Left lung (tissue), 10 donors: ENCODE results near the gene ANO2. TPM values are rescaled to one million over a fixed set of nuclear protein-coding genes. Genes with fewer than 3 reads are reported as not detected.

Source experiments
- ATAC-seq: fragments of 200-7000 bp; cut with Tn5 transposase; one replicate; pipeline ENCODE4 v1.9.1; 2020; ENCODE audit warnings: moderate library complexity
- DNase-seq, 4 donors: peaks; one replicate each; pipeline ENCODE4 v3.0.0-alpha.2; 2013 to 2020
- H3K27ac ChIP-seq, 2 donors: fragments of 200-600 bp; sonication (generic) in 1 of 2; one replicate each; pipeline versions ENCODE4 v1.5.0 to v1.8.0; 2020 to 2021
- H3K27me3 ChIP-seq, 2 donors: fragments of 200-600 bp; sonication (generic) in 1 of 2; one replicate each; pipeline versions ENCODE4 v1.5.0 to v1.8.0; 2020 to 2021
- H3K36me3 ChIP-seq, 2 donors: fragments of 200-600 bp; sonication (generic) in 1 of 2; one replicate each; pipeline versions ENCODE4 v1.5.0 to v1.8.0; 2020 to 2021
- H3K4me1 ChIP-seq, 2 donors: fragments of 200-600 bp; one replicate each; pipeline ENCODE4 v1.8.0; 2021
- H3K4me3 ChIP-seq, 2 donors: fragments of 200-600 bp; sonication (generic) in 1 of 2; one replicate each; pipeline versions ENCODE4 v1.5.0 to v1.8.0; 2020 to 2021; ENCODE audit warnings: mild to moderate bottlenecking in 1 of 2
- H3K9me3 ChIP-seq, 2 donors: fragments of 200-600 bp; sonication (generic) in 1 of 2; one replicate each; pipeline versions ENCODE4 v1.5.0 to v1.8.0; 2020 to 2021
- intact Hi-C, 2 donors: fragments of 100-400 bp; cut with DNase I; formaldehyde crosslinking; loops; one replicate each; pipeline versions ENCODE4 v1.11.2 to v1.14.2; 2022
- polyA plus RNA-seq, 6 donors: library from polyadenylated mRNA; unstranded; fragments of 120-200 nt; gene quantifications; one replicate each; pipeline ENCODE4 v1.2.1, GENCODE V29; 2013; ENCODE audit not compliant: insufficient read length in 6 of 6
- total RNA-seq, 2 donors: library from RNA; stranded (reverse); fragmentation: NEBNext Ultra II Directional; extraction: Animal tissue kit (Norgen Biotek cat#: 25700); gene quantifications; one replicate each; pipeline ENCODE4 v1.2.1, GENCODE V29; 2021
- TF ChIP-seq, protein P1 (sequence below), 2 donors: fragments of 200-600 bp; sonication (generic) in 1 of 2; IDR thresholded peaks; one replicate each; pipeline versions ENCODE4 v1.5.0 to v1.8.0; 2021; ENCODE audit warnings: antibody characterized with exemption in 2 of 2
- donor health status: DM: no; HTN: yes; CAD: no.
- donor health status: DM: no; HTN: no; CAD: no.

Gene ANO2
- total and polyA plus RNA-seq, 8 donors = 3.4 to 10.5 (median 6.1) TPM

GRCh38 chr12:5792343-5792742 is 152.7 kb downstream of the ANO2 start:
- no peaks in the 10 kb centered on the region for H3K36me3 ChIP-seq
- DNase-seq (no peak), ATAC-seq (no peak)
- intact Hi-C loops = no loop called here
- TF ChIP-seq, protein P1, sequence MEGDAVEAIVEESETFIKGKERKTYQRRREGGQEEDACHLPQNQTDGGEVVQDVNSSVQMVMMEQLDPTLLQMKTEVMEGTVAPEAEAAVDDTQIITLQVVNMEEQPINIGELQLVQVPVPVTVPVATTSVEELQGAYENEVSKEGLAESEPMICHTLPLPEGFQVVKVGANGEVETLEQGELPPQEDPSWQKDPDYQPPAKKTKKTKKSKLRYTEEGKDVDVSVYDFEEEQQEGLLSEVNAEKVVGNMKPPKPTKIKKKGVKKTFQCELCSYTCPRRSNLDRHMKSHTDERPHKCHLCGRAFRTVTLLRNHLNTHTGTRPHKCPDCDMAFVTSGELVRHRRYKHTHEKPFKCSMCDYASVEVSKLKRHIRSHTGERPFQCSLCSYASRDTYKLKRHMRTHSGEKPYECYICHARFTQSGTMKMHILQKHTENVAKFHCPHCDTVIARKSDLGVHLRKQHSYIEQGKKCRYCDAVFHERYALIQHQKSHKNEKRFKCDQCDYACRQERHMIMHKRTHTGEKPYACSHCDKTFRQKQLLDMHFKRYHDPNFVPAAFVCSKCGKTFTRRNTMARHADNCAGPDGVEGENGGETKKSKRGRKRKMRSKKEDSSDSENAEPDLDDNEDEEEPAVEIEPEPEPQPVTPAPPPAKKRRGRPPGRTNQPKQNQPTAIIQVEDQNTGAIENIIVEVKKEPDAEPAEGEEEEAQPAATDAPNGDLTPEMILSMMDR (IDR thresholded peaks at IDR 0.05) = no peak
- peaks cover 0 to 6% of the 10 kb centered on the region in 2 donors for H3K27me3 ChIP-seq
- H3K9me3 ChIP-seq = no peaks in the 10 kb centered on the region
- H3K27ac ChIP-seq = no peak overlapping the region
- no peak overlapping the region for H3K4me3 ChIP-seq
- no peaks in the 10 kb centered on the region for H3K4me1 ChIP-seq

- intact Hi-C loops = no loop called here
- H3K4me3 ChIP-seq = no peak overlapping the region
- DNase-seq = no peak
These were observed 155.5 kb downstream of the ANO2 start for GRCh38 chr12:5789469-5789968.

GRCh38 chr12:5787828-5788227 is 157.2 kb downstream of the ANO2 start:
- Histone ChIP-seq H3K9me3 (no peaks in the 10 kb centered on the region), H3K27me3 (peaks cover 0 to 6% of the 10 kb centered on the region in 2 donors), H3K36me3 (no peaks in the 10 kb centered on the region), H3K4me3 (no peak overlapping the region), H3K27ac (no peak overlapping the region), H3K4me1 (no peaks in the 10 kb centered on the region)
- intact Hi-C loops = no loop called here
- no peak for ATAC-seq
- TF ChIP-seq, protein P1 (IDR thresholded peaks at IDR 0.05) = no peak
- DNase-seq = no peak

More at GRCh38 chr12:5789469-5789968, 155.5 kb downstream of the ANO2 start:
- H3K27ac ChIP-seq = no peak overlapping the region
- ATAC-seq = peak; percentile 25
- no peaks in the 10 kb centered on the region for H3K36me3 ChIP-seq
- H3K9me3 ChIP-seq = no peaks in the 10 kb centered on the region
- TF ChIP-seq, protein P1 (IDR thresholded peaks at IDR 0.05) = no peak
- no peaks in the 10 kb centered on the region for H3K4me1 ChIP-seq
- H3K27me3 ChIP-seq = peaks cover 0 to 6% of the 10 kb centered on the region in 2 donors

DNA sequence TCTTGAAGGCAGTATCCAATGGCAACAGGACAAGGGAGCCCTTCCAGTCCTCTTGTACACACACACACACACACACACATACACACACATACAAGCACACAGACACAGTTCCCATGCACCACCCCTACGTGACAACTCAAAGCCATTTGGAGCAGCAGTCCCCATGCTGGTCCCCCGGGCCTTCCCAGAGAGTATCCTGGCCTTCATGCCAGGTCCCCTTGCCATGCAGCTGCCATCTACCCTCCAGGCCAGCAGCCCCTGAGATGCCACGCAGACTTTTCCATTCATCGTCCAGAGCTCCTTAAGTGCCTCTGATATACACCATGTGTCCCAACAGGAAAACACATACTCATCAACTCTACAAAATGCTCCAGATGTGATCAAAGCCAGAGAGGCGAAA is 159.5 kb downstream of the ANO2 start:
- DNase-seq (no peak), ATAC-seq (no peak)
- Histone ChIP-seq H3K4me3 (no peak overlapping the region), H3K4me1 (no peaks in the 10 kb centered on the region), H3K9me3 (no peaks in the 10 kb centered on the region), H3K27ac (no peak overlapping the region), H3K27me3 (peaks cover 0 to 6% of the 10 kb centered on the region in 2 donors), H3K36me3 (no peaks in the 10 kb centered on the region)
- intact Hi-C loops = no loop called here
- TF ChIP-seq, protein P1 (IDR thresholded peaks at IDR 0.05) = no peak

- H3K27ac ChIP-seq = no peak overlapping the region
- TF ChIP-seq, protein P1 (IDR thresholded peaks at IDR 0.05) = no peak
- intact Hi-C loops = no loop called here
- no peaks in the 10 kb centered on the region for H3K4me1 ChIP-seq
- no peaks in the 10 kb centered on the region for H3K9me3 ChIP-seq
- no peak for ATAC-seq
- no peaks in the 10 kb centered on the region for H3K36me3 ChIP-seq
- no peak for DNase-seq
- H3K4me3 ChIP-seq = no peak overlapping the region
- peaks cover 0 to 6% of the 10 kb centered on the region in 2 donors for H3K27me3 ChIP-seq
These were observed 160.5 kb downstream of the ANO2 start for GRCh38 chr12:5784462-5785130.
